Gastroesophageal sphincter (tissue), 3 donors: ENCODE results near the gene DNAJC1.

Experiments used
- CTCF ChIP-seq, 4 experiments: fragments of 200-600 bp in 2 of 4; fragments of 450-650 bp in 2 of 4; sonication (generic) in 1 of 4; IDR thresholded peaks; one replicate each; pipeline ENCODE4 v1.5.1; 2017 to 2019; ENCODE audit warnings: antibody characterized with exemption in 4 of 4, mild to moderate bottlenecking in 2 of 4, moderate library complexity in 2 of 4
- EP300 ChIP-seq: sonication (generic); formaldehyde crosslinking; IDR thresholded peaks from one replicate; pipeline ENCODE4 v1.6.1; 2017; ENCODE audit warnings: antibody characterized with exemption, mild to moderate bottlenecking

DNA sequence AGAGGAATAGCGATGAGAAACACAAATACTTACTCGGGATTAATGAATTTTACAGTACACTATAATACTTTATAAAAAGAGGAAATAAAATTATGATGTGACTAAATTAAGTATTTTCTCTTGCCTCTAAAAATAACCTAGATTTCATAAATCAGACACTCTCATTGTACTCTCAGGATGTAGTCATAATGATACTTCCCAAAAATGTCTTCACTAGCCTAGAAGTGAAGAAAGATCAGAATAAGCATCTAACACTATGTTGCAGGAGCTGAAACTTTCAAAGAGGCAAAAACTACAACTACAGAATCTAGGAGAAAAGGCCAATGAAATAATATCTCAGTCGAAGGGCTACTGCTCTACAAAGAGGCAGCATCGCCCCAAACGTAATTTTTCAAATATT is 49.4 kb downstream of the DNAJC1 start:
- TF ChIP-seq CTCF (IDR thresholded peaks at IDR 0.05) (no peak), EP300 (no peak)
